ENCODE data around the gene AGAP1. TPM values are rescaled to one million over a fixed set of nuclear protein-coding genes. Genes with fewer than 3 reads are reported as not detected.

Gene AGAP1
- total RNA-seq, 1 donor from 2014 or later: 33.4 TPM

DNA sequence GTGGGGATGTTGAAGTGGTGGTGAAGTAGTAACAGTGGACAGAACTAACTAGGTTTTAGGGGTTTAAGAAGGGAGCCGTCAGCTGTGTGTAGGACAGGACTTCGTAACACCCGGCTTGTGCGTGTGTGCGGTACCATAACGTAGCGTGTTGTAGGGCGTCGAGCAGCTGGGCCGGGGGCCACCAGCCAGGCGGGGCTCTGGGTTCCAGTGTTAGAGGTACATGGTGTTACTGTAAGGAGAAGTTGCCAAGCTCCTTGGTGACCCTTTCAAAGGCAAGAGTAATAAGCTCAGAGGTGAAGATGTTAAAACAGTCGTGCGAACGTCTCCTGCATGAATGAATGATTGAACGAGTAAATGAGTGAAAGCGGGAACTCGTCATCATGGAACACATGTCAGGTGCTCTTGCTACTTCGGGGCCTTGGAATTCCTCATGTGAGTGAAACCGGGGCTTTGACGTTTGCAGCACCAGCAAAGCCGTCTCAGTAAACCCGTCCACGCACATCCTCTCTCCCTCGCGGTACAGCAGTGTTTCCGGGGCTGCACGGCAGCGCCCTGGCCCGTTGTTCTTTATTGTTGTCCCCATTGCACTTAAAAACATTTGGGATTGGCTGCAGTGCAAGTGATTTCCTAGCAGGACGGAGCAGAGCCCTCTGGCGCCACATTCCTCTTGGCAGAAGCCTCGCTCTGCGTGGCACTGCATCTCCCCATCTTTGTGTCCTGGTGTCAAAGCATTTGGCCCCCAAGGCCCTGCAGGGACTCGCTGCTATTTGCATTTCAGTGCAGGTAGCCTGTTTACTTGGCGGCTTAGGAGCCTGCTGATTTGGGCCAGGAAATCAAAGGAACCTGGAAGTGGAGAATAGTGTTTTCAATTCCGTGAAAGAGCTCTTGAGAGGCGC is 559.3 kb downstream of the AGAP1 start:
- H3K27ac ChIP-seq: no peak overlapping the region
- H3K27me3 ChIP-seq: no peaks in the 10 kb centered on the region
- no peaks in the 10 kb centered on the region for H3K4me1 ChIP-seq
- intact Hi-C loops (cut with DNase I): no loop called here
- no peak overlapping the region for H3K4me3 ChIP-seq
- H3K36me3 ChIP-seq: peaks cover 12% of the 10 kb centered on the region
- DNase-seq (no peak), ATAC-seq (no peak)
- H3K9me3 ChIP-seq: peaks cover 4% of the 10 kb centered on the region
- TF ChIP-seq, protein P1, sequence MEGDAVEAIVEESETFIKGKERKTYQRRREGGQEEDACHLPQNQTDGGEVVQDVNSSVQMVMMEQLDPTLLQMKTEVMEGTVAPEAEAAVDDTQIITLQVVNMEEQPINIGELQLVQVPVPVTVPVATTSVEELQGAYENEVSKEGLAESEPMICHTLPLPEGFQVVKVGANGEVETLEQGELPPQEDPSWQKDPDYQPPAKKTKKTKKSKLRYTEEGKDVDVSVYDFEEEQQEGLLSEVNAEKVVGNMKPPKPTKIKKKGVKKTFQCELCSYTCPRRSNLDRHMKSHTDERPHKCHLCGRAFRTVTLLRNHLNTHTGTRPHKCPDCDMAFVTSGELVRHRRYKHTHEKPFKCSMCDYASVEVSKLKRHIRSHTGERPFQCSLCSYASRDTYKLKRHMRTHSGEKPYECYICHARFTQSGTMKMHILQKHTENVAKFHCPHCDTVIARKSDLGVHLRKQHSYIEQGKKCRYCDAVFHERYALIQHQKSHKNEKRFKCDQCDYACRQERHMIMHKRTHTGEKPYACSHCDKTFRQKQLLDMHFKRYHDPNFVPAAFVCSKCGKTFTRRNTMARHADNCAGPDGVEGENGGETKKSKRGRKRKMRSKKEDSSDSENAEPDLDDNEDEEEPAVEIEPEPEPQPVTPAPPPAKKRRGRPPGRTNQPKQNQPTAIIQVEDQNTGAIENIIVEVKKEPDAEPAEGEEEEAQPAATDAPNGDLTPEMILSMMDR (IDR thresholded peaks at IDR 0.05): no peak

DNA sequence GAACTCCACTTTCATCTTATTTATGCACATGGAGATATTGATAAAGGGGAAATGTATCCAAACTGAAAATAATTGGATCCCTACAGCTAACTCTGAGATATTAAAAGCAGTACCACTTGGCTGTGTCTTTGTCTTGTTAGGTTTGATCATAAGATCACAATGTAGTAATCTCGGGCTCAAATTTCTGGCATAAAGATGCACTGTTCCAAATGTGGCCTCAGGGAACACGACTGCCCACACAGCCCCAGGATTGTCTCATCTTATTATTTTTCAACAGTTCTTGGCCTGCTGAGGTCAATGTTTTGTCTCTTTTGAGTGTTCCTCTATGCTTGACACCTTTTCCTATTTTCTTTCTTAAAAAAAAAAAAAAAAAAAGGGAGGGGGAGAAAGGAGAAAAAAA is 560.3 kb downstream of the AGAP1 start:
- Histone ChIP-seq H3K36me3 (peaks cover 2% of the 10 kb centered on the region), H3K27me3 (no peaks in the 10 kb centered on the region), H3K4me1 (no peaks in the 10 kb centered on the region), H3K4me3 (no peak overlapping the region), H3K27ac (no peak overlapping the region), H3K9me3 (peaks cover 5% of the 10 kb centered on the region)
- TF ChIP-seq, protein P1 (IDR thresholded peaks at IDR 0.05): no peak
- no peak for DNase-seq
- intact Hi-C loops (cut with DNase I): no loop called here
- no peak for ATAC-seq

DNA sequence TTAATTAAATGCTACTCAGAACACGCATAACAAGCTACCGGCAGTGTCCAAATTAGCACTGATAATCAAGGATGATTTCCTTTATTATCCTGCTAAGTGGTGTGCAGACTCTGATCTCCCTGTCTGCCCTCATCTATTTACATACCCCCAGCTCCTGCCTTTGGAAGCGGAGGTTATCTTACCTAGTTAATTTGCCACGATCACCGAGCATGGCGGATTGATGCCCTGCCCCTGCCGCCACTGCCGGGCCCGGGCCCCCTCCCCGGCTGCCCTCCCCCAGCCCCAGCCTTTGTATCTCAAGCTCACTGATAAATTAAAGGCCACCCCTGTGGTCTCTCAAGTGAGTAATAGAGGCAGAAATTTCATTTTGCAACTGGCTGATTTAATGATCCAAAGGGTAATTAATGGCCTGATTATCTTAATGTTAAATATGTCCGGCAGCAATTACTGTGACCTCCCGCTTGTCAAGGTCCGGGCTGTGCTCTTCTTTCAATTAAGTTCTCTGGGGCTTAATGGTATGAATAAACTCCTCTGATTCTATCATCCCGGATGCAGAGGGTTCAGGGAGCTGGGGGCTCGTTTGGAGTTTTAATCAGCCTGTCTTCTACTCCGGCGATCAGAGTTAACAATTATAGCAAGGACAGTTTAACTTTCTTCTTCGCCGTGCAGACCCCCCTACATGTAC is 560.9 kb downstream of the AGAP1 start:
- H3K27me3 ChIP-seq: no peaks in the 10 kb centered on the region
- ATAC-seq: no peak
- peaks cover 5% of the 10 kb centered on the region for H3K9me3 ChIP-seq
- no peak overlapping the region for H3K27ac ChIP-seq
- no peaks in the 10 kb centered on the region for H3K36me3 ChIP-seq
- TF ChIP-seq, protein P1 (IDR thresholded peaks at IDR 0.05): no peak
- no peak overlapping the region for H3K4me3 ChIP-seq
- DNase-seq: no peak
- intact Hi-C loops (cut with DNase I): no loop called here
- H3K4me1 ChIP-seq: no peaks in the 10 kb centered on the region

DNA sequence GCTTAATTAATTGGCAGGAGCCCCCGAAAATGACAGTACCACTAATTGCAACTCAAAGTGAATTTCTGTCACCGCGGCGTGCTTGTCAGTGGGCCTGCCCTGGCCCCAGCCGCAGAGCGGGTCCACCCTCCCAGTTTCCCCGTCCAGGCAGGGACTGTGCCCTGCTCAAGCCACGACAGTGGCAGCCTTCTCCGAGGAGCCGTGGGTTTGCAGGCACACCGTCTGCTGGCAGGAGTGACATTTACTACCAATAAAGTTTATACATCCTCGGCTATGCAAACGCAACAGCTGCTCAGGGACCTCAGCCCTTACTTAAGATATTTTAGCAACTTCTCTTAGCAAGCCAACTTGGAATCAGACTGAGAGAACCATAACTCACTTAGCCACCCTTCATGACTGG is 561.6 kb downstream of the AGAP1 start:
- Histone ChIP-seq H3K27ac (no peak overlapping the region), H3K4me3 (no peak overlapping the region), H3K9me3 (peaks cover 5% of the 10 kb centered on the region), H3K36me3 (no peaks in the 10 kb centered on the region), H3K27me3 (no peaks in the 10 kb centered on the region), H3K4me1 (no peaks in the 10 kb centered on the region)
- intact Hi-C loops (cut with DNase I): no loop called here
- DNase-seq (no peak), ATAC-seq (no peak)
- TF ChIP-seq, protein P1 (IDR thresholded peaks at IDR 0.05): no peak

DNA sequence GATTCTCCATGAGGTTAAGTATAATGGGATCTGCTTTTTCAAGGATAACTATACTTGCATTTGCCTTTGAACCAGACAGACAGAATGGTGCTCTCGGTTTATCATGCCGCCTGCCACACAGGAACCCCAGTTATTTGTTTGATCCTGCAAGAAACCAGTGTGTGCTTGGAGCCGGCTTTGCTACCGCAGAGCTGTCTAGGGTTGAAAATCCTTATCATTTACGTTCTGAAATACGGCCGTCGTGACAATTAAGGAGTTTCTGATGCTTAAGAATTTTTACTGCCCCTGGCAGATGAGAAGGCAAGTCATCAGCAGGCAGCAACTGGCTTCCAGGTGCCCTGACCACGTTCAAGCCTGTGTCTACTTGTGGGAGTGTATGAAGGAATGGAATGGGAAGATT is 562.3 kb downstream of the AGAP1 start:
- Histone ChIP-seq H3K27me3 (no peaks in the 10 kb centered on the region), H3K9me3 (peaks cover 5% of the 10 kb centered on the region), H3K27ac (no peak overlapping the region), H3K36me3 (no peaks in the 10 kb centered on the region), H3K4me1 (no peaks in the 10 kb centered on the region), H3K4me3 (no peak overlapping the region)
- DNase-seq (no peak), ATAC-seq (no peak)
- TF ChIP-seq, protein P1 (IDR thresholded peaks at IDR 0.05): no peak
- intact Hi-C loops (cut with DNase I): no loop called here
